C4-2B (cell line): ENCODE results near the gene FAM72D.
"Not testable (repeated sequence)": the region's sequence is repeated elsewhere in the genome, so short reads cannot be mapped to it uniquely, and the experiment has no call there.

Experiments
- CTCF ChIP-seq: fragments of 450-650 bp; conservative IDR thresholded peaks from 2 replicates; pipeline ENCODE4 v1.5.1; 2017; ENCODE audit warnings: mild to moderate bottlenecking
- ZFX ChIP-seq: fragments of 450-650 bp; IDR thresholded peaks from 2 replicates; pipeline ENCODE4 v1.6.1; 2017

- not testable (repeated sequence) for TF ChIP-seq CTCF, ZFX
Observed at GRCh38 chr1:145156891-145157610, 61.3 kb downstream of the FAM72D start.
